Natural killer cell (primary cell): ENCODE data around the gene TMEM183A. TPM values are rescaled to one million over a fixed set of nuclear protein-coding genes. Genes with fewer than 3 reads are reported as not detected.
"Not testable (repeated sequence)": the region's sequence is repeated elsewhere in the genome, so short reads cannot be mapped to it uniquely, and the experiment has no call there.

Source experiments
- ATAC-seq, 3 donors: fragments of 150-1000 bp in 2 of 3; fragments of 200-7000 bp in 1 of 3; cut with Tn5 transposase; 1 replicate in 1 of 3; 2 replicates in 2 of 3; pipeline ENCODE4 v1.10.0; 2021; ENCODE audit warnings: mild to moderate bottlenecking in 2 of 3, moderate library complexity in 2 of 3
- DNase-seq, 2 donors: peaks; one replicate each; pipeline versions ENCODE4 v3.0.0 to v3.0.0-alpha.2; 2013 to 2021; ENCODE audit warnings: mixed read lengths in 1 of 2
- H3K27ac ChIP-seq: one replicate; pipeline ENCODE4 v1.5.1; 2013; ENCODE audit warnings: mild to moderate bottlenecking, low read length
- H3K27me3 ChIP-seq: one replicate; pipeline ENCODE4 v1.6.1; 2013; ENCODE audit warnings: low read length; ENCODE audit not compliant: control insufficient read depth, insufficient read depth
- H3K36me3 ChIP-seq: one replicate; pipeline ENCODE4 v1.6.1; 2013; ENCODE audit warnings: low read length; ENCODE audit not compliant: control insufficient read depth, insufficient read depth
- H3K4me1 ChIP-seq: one replicate; pipeline ENCODE4 v1.6.1; 2013; ENCODE audit warnings: low read length; ENCODE audit not compliant: control insufficient read depth, insufficient read depth
- H3K4me3 ChIP-seq: one replicate; pipeline ENCODE4 v1.5.1; 2013; ENCODE audit warnings: low read length
- H3K9me3 ChIP-seq: one replicate; pipeline ENCODE4 v1.6.1; 2013; ENCODE audit warnings: low read length; ENCODE audit not compliant: control insufficient read depth, insufficient read depth
- H3K27ac Mint-ChIP-seq, 2 donors: one replicate each; pipeline ENCODE4 v1.8.0; 2022; ENCODE audit warnings: mild to moderate bottlenecking in 2 of 2, mixed read lengths in 2 of 2, moderate library complexity in 1 of 2
- H3K27me3 Mint-ChIP-seq, 2 donors: one replicate each; pipeline ENCODE4 v1.8.0; 2022; ENCODE audit warnings: low read depth in 2 of 2, mixed read lengths in 2 of 2
- H3K36me3 Mint-ChIP-seq: one replicate; pipeline ENCODE4 v1.8.0; 2022; ENCODE audit warnings: mixed read lengths
- H3K4me1 Mint-ChIP-seq, 2 donors: one replicate each; pipeline ENCODE4 v1.8.0; 2022; ENCODE audit warnings: mixed read lengths in 2 of 2
- H3K4me3 Mint-ChIP-seq: one replicate; pipeline ENCODE4 v1.8.0; 2022; ENCODE audit warnings: mild to moderate bottlenecking, moderate library complexity, mixed read lengths
- H3K9me3 Mint-ChIP-seq, 2 donors: one replicate each; pipeline ENCODE4 v1.8.0; 2022; ENCODE audit warnings: mixed read lengths in 2 of 2
- WGBS: methylation state at CpG from one replicate; pipeline ENCODE4 v1.1.7; 2013; ENCODE audit warnings: missing lambda C conversion rate; ENCODE audit not compliant: insufficient coverage; 5-methylcytosine and 5-hydroxymethylcytosine counted together
- intact Hi-C: fragments of 100-400 bp; cut with micrococcal nuclease; formaldehyde crosslinking; loops from one replicate; pipeline ENCODE4 v1.14.2; 2022
- total RNA-seq, 4 donors: library from RNA; stranded (reverse); fragments of 120-200 nt in 1 of 4; gene quantifications; one replicate each; pipeline versions ENCODE4 v1.2.3 to v1.2.4, GENCODE V29; 2013 to 2022
- TF ChIP-seq, protein P1 (sequence below): fragments of 200-600 bp; IDR thresholded peaks from one replicate; pipeline ENCODE4 v1.8.0; 2022; ENCODE audit warnings: antibody characterized with exemption

The TMEM183A gene
- total RNA-seq, 3 donors from 2014 or later (not counting 1 experiment from before 2014, with no cell fraction given), result 127 to 147 (median 143) TPM

DNA sequence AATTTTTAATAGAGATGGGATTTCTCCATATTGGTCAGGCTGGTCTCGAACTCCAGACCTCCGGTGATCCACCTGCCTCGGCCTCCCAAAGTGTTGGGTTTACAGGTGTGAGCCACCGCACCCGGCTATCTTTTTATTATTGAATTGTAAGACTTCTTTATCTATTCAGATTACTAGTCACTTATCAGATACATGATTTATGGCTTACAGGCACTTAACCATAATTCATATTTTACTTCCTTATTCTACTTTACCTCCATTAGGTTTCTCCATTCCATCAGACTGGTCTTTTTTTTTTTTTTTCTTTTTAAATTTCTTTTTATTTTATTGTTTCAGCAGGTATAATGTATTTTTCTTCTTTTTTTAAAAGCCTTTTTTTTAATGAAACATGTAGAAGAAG, 4.4 kb downstream of the TMEM183A start:
- Mint-ChIP-seq H3K27ac (no peak overlapping the region), H3K9me3 (no peaks in the 10 kb centered on the region)
- intact Hi-C loops, result no loop called here

DNA sequence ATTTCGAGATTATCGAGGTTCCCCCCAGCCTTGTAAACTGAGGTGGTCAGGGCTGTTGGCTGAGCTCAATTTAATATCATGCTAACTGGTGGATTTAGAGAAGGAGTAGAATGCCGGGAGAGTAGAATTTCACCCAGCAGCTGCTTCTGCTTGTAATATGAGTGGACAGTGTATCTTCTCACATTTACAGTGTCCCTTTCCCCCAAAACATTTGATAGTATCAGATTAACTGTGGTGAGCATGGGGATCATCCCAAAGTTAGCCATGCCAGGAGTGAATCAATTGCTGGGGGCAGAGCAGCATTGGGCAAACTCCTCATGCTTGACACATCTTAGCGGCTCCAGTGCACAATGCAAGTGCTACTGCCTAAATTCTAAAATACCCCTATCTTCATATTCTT, 9.9 kb downstream of the TMEM183A start:
- H3K27ac Mint-ChIP-seq, result no peak overlapping the region
- H3K4me3 Mint-ChIP-seq, result no peak overlapping the region
- ATAC-seq, result no peak
- Histone ChIP-seq H3K9me3 (no peaks in the 10 kb centered on the region), H3K4me1 (no peaks in the 10 kb centered on the region), H3K27ac (no peak overlapping the region), H3K4me3 (no peak overlapping the region), H3K27me3 (no peaks in the 10 kb centered on the region), H3K36me3 (peaks cover 84% of the 10 kb centered on the region)
- H3K9me3 Mint-ChIP-seq, result no peaks in the 10 kb centered on the region
- peaks cover 19 to 22% of the 10 kb centered on the region in 2 donors for H3K4me1 Mint-ChIP-seq
- WGBS, result 95% methylated on average over 3 of the region's 4 CpGs
- no peak for DNase-seq
- H3K27me3 Mint-ChIP-seq, result no peaks in the 10 kb centered on the region
- peaks cover 49% of the 10 kb centered on the region for H3K36me3 Mint-ChIP-seq
- intact Hi-C loops, result no loop called here
- TF ChIP-seq, protein P1, sequence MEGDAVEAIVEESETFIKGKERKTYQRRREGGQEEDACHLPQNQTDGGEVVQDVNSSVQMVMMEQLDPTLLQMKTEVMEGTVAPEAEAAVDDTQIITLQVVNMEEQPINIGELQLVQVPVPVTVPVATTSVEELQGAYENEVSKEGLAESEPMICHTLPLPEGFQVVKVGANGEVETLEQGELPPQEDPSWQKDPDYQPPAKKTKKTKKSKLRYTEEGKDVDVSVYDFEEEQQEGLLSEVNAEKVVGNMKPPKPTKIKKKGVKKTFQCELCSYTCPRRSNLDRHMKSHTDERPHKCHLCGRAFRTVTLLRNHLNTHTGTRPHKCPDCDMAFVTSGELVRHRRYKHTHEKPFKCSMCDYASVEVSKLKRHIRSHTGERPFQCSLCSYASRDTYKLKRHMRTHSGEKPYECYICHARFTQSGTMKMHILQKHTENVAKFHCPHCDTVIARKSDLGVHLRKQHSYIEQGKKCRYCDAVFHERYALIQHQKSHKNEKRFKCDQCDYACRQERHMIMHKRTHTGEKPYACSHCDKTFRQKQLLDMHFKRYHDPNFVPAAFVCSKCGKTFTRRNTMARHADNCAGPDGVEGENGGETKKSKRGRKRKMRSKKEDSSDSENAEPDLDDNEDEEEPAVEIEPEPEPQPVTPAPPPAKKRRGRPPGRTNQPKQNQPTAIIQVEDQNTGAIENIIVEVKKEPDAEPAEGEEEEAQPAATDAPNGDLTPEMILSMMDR, result no peak

More for the DNA sequence above, 4.4 kb downstream of the TMEM183A start:
- DNase-seq (no peak), ATAC-seq (no peak)
- TF ChIP-seq, protein P1, result no peak
- no peaks in the 10 kb centered on the region for H3K9me3 ChIP-seq
- H3K27me3 ChIP-seq, result no peaks in the 10 kb centered on the region
- Mint-ChIP-seq H3K36me3 (peaks cover 29% of the 10 kb centered on the region), H3K4me3 (no peak overlapping the region), H3K27me3 (no peaks in the 10 kb centered on the region), H3K4me1 (peaks cover 36 to 50% of the 10 kb centered on the region in 2 donors)
- H3K4me3 ChIP-seq, result no peak overlapping the region
- no peak overlapping the region for H3K27ac ChIP-seq
- 100% methylated on average over 3 of the region's 5 CpGs for WGBS
- peaks cover 6% of the 10 kb centered on the region for H3K4me1 ChIP-seq
- peaks cover 60% of the 10 kb centered on the region for H3K36me3 ChIP-seq

DNA sequence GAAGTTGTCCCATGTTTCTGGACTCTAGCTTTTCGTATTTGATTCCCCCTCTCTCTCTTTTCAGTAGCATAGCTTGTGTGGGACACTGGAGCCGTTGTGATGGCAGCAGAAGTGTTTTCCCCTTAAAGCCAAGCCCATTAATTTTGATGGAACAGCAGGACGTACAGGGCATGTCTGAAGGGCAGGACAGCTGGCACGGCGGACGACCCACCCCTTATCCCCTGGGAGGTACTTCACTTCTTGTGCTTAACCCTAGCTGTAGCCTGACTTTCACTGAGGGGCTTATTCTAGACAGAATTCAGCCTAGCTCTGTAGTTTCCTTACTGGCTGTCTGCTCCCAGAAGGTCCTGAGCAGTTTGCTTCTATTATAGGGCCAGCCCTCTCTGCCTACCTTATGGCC, 10.5 kb downstream of the TMEM183A start:
- intact Hi-C loops, result no loop called here
- Histone ChIP-seq H3K4me1 (no peaks in the 10 kb centered on the region), H3K9me3 (no peaks in the 10 kb centered on the region), H3K27ac (no peak overlapping the region), H3K36me3 (peaks cover 87% of the 10 kb centered on the region), H3K4me3 (no peak overlapping the region), H3K27me3 (no peaks in the 10 kb centered on the region)
- peaks cover 43% of the 10 kb centered on the region for H3K36me3 Mint-ChIP-seq
- no peaks in the 10 kb centered on the region for H3K9me3 Mint-ChIP-seq
- H3K4me3 Mint-ChIP-seq, result no peak overlapping the region
- DNase-seq (no peak), ATAC-seq (no peak)
- TF ChIP-seq, protein P1, result no peak
- 98% methylated on average over 6 of the region's 6 CpGs for WGBS
- no peaks in the 10 kb centered on the region for H3K27me3 Mint-ChIP-seq
- no peak overlapping the region for H3K27ac Mint-ChIP-seq
- peaks cover 17 to 21% of the 10 kb centered on the region in 2 donors for H3K4me1 Mint-ChIP-seq

DNA sequence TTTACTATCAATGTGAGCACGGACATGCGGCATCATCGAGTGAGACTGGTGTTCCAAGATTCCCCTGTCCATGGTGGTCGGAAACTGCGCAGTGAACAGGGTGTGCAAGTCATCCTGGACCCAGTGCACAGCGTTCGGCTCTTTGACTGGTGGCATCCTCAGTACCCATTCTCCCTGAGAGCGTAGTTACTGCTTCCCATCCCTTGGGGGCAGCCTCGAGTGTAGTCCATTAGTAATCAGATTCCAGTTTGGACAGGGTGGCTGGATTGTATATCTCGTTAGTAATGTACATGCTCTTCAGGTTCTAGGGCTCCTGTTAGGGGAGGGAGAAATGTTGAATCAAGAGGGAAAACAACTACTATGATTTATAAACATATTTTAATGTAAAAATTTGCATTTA, 15.7 kb downstream of the TMEM183A start:
- Histone ChIP-seq H3K4me1 (peaks cover 16% of the 10 kb centered on the region), H3K36me3 (peaks cover 55% of the 10 kb centered on the region)
- ATAC-seq, H3K27me3 ChIP-seq, H3K4me3 Mint-ChIP-seq, H3K27me3 Mint-ChIP-seq, H3K27ac Mint-ChIP-seq, H3K9me3 ChIP-seq, intact Hi-C loops, DNase-seq, H3K4me1 Mint-ChIP-seq, H3K4me3 ChIP-seq, H3K9me3 Mint-ChIP-seq, H3K27ac ChIP-seq: not testable (repeated sequence)
- peaks cover 26% of the 10 kb centered on the region for H3K36me3 Mint-ChIP-seq
- WGBS, result no CpG with 5 or more reads among the region's 10 CpGs
